ENCODE data around the gene MPRIP.
A peak's percentile ranks its signal among the peaks of the same experiment; 100 is the strongest.

The MPRIP gene

DNA sequence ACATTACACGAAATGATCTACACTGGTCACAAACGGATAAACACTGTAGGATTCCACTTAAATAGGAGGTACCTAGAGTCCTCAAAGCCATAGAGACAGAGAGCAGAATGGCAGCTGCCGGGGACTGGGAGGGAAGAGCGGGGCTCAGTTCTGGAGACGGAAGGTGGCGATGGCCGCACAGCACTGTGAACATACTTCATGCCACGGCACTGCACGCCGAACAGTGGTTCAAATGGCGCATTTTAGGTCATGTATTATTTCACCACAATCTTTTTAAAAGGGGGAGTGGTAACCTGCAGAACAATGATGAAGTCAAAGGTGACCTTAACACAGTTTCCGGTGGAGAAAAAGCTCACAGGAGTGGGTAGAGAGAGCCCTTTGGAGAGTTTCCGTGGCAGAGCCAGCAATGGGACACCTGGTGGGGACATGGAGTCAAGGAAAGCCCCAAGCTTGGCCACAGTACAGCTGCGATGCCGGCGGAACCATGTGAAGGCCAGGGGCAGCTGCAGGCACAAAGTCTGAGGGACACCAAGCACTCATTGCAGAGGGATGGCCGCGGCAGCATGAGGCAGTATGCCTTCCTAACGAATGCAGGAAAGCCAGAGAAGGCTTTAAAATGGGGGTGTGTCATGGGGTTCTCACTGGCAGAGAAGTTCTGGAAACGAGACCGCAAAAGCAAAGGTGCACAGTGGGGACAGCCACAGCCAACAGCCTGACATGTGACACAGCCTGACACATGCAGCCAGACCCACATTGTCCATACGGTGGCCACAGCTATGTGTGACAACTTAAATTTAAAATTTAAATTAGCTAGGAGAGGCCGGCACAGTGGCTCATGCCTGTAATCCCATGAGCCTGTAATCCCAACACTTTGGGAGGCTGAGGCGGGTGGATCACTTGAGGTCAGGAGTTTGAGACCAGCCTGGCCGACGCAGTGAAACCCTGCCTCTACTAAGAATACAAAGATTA lies 187.4 kb downstream of the MPRIP start:
- no peaks in the 10 kb centered on the region for H3K27me3 ChIP-seq (ENCODE audit: insufficient read depth, low read length)
- H3K14ac ChIP-seq (ENCODE audit: low read length), result no peak overlapping the region
- peaks cover 76 to 79% of the 10 kb centered on the region in 2 experiments for H3K36me3 ChIP-seq (ENCODE audit: control insufficient read depth in 1 of 2, insufficient read depth in 2 of 2, low read length in 2 of 2)
- H4K91ac ChIP-seq (ENCODE audit: low read depth, low read length), result no peak overlapping the region
- H3K4me3 ChIP-seq (ENCODE audit: low read depth, low read length), result no peak overlapping the region
- H3K27ac ChIP-seq (ENCODE audit: low read depth, low read length), result no peak overlapping the region
- no peaks in the 10 kb centered on the region for H3K9me3 ChIP-seq (ENCODE audit: insufficient read depth, low read depth, low read length)
- H2AFZ ChIP-seq (ENCODE audit: insufficient read depth, low read length, poor library complexity), result no peak overlapping the region
- no peak overlapping the region for H3K18ac ChIP-seq (ENCODE audit: low read length)
- H3K4me1 ChIP-seq (ENCODE audit: control insufficient read depth in 1 of 2, insufficient read depth in 2 of 2, low read length in 2 of 2), result no peaks in the 10 kb centered on the region
- no peak overlapping the region for H2AK5ac ChIP-seq (ENCODE audit: low read length)
- H4K8ac ChIP-seq (ENCODE audit: low read depth, low read length), result no peak overlapping the region
- H3K79me1 ChIP-seq (ENCODE audit: low read length), result no peaks in the 10 kb centered on the region
- no peak overlapping the region for H3K23ac ChIP-seq (ENCODE audit: low read length)
- H3K79me2 ChIP-seq (ENCODE audit: control insufficient read depth, insufficient read depth, low read length, poor library complexity), result peaks cover 4% of the 10 kb centered on the region
- H2BK120ac ChIP-seq (ENCODE audit: insufficient read depth, low read length, poor library complexity), result no peak overlapping the region
- no peak overlapping the region for H3K4ac ChIP-seq (ENCODE audit: low read depth, low read length)
- no peak for DNase-seq
- no peak overlapping the region for H3K4me2 ChIP-seq (ENCODE audit: low read length)
- no peak overlapping the region for H2BK12ac ChIP-seq (ENCODE audit: low read length)
- no peak overlapping the region for H3K9ac ChIP-seq (ENCODE audit: low read length)
- H2BK5ac ChIP-seq (ENCODE audit: low read depth, low read length, poor library complexity), result no peak overlapping the region
- H4K12ac ChIP-seq (ENCODE audit: low read depth, low read length), result no peak overlapping the region
- no CpG with 5 or more reads among the region's 26 CpGs for WGBS (ENCODE audit: extremely low coverage, insufficient coverage, insufficient read length)

DNA sequence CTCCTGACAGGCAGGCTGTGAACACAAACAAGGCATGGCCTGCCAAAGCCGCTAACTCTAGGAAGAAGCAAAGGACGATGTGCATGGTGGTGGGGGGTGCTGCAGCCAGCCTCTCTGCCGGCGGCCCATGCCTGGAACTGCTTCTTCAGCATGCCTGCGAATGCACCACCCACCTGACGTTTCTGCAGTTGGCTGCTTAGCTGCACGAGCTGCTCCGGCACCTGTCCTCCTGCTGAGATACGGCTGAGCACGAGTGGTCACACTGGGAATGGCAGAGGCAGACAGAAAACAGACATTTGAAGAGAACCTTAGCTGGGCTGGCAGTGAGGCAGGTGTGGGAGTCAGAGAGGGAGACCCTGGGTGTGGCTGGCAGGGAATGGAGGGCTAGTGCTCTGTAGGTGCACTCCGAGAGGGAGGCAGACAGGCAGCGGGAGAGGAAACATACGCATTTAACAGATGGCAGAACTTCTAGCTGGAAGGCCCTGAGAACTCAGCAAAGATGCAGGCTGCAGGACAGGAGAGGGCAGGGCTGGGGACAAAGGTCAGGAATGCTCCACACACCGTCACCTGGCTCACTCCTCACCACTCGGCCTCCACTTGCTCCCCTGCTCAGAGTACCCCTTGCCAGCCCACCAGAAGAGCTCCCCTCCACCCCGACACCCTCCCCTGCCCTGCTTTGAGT lies 189.5 kb downstream of the MPRIP start:
- peaks cover 3% of the 10 kb centered on the region for H3K79me1 ChIP-seq (ENCODE audit: low read length)
- H2BK5ac ChIP-seq (ENCODE audit: low read depth, low read length, poor library complexity), result no peak overlapping the region
- no peak overlapping the region for H3K4ac ChIP-seq (ENCODE audit: low read depth, low read length)
- no peak overlapping the region for H3K23ac ChIP-seq (ENCODE audit: low read length)
- no peak overlapping the region for H2AK5ac ChIP-seq (ENCODE audit: low read length)
- peak in 1 of 2 donors; percentile 19 for DNase-seq
- H3K4me1 ChIP-seq (ENCODE audit: control insufficient read depth in 1 of 2, insufficient read depth in 2 of 2, low read length in 2 of 2), result peaks cover 0 to 11% of the 10 kb centered on the region in 2 experiments
- peaks cover 19% of the 10 kb centered on the region for H3K79me2 ChIP-seq (ENCODE audit: control insufficient read depth, insufficient read depth, low read length, poor library complexity)
- no peak overlapping the region for H2BK120ac ChIP-seq (ENCODE audit: insufficient read depth, low read length, poor library complexity)
- no peaks in the 10 kb centered on the region for H3K9me3 ChIP-seq (ENCODE audit: insufficient read depth, low read depth, low read length)
- no peak overlapping the region for H4K12ac ChIP-seq (ENCODE audit: low read depth, low read length)
- peak overlapping the region; percentile 26 for H3K4me3 ChIP-seq (ENCODE audit: low read depth, low read length)
- no peak overlapping the region for H3K14ac ChIP-seq (ENCODE audit: low read length)
- no peak overlapping the region for H3K4me2 ChIP-seq (ENCODE audit: low read length)
- H3K36me3 ChIP-seq (ENCODE audit: control insufficient read depth in 1 of 2, insufficient read depth in 2 of 2, low read length in 2 of 2), result peaks cover 57 to 60% of the 10 kb centered on the region in 2 experiments
- WGBS (ENCODE audit: extremely low coverage, insufficient coverage, insufficient read length), result no CpG with 5 or more reads among the region's 16 CpGs
- no peak overlapping the region for H3K27ac ChIP-seq (ENCODE audit: low read depth, low read length)
- H3K27me3 ChIP-seq (ENCODE audit: insufficient read depth, low read length), result no peaks in the 10 kb centered on the region
- H3K18ac ChIP-seq (ENCODE audit: low read length), result no peak overlapping the region
- H4K91ac ChIP-seq (ENCODE audit: low read depth, low read length), result no peak overlapping the region
- no peak overlapping the region for H2BK12ac ChIP-seq (ENCODE audit: low read length)
- no peak overlapping the region for H3K9ac ChIP-seq (ENCODE audit: low read length)
- no peak overlapping the region for H2AFZ ChIP-seq (ENCODE audit: insufficient read depth, low read length, poor library complexity)
- no peak overlapping the region for H4K8ac ChIP-seq (ENCODE audit: low read depth, low read length)

DNA sequence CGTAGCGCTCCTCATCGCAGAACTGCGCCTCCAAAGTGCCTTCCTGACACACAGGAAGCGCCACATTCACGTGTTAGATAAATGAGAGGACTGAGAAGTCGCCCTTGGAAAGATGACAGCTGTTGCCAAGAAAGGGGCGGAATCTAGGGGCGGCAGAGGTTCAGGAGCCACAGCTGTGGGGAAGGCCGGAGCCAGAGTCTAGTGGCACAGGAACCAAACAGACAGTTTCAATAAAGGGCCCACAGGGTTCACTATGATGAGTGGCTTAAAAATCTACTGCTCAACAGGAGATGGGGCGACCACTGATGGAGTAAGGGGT lies 190.0 kb downstream of the MPRIP start:
- no peak for DNase-seq
- Histone ChIP-seq H2BK12ac (ENCODE audit: low read length) (no peak overlapping the region), H2BK5ac (ENCODE audit: low read depth, low read length, poor library complexity) (no peak overlapping the region), H3K79me2 (ENCODE audit: control insufficient read depth, insufficient read depth, low read length, poor library complexity) (peaks cover 22% of the 10 kb centered on the region), H3K79me1 (ENCODE audit: low read length) (peaks cover 7% of the 10 kb centered on the region), H3K4me2 (ENCODE audit: low read length) (no peak overlapping the region), H2BK120ac (ENCODE audit: insufficient read depth, low read length, poor library complexity) (no peak overlapping the region), H3K9ac (ENCODE audit: low read length) (no peak overlapping the region), H3K36me3 (ENCODE audit: control insufficient read depth in 1 of 2, insufficient read depth in 2 of 2, low read length in 2 of 2) (peaks cover 52 to 55% of the 10 kb centered on the region in 2 experiments), H4K91ac (ENCODE audit: low read depth, low read length) (no peak overlapping the region), H3K4me1 (ENCODE audit: control insufficient read depth in 1 of 2, insufficient read depth in 2 of 2, low read length in 2 of 2) (peaks cover 0 to 11% of the 10 kb centered on the region in 2 experiments), H3K9me3 (ENCODE audit: insufficient read depth, low read depth, low read length) (no peaks in the 10 kb centered on the region), H2AK5ac (ENCODE audit: low read length) (no peak overlapping the region), H3K4ac (ENCODE audit: low read depth, low read length) (no peak overlapping the region), H3K27ac (ENCODE audit: low read depth, low read length) (no peak overlapping the region), H4K8ac (ENCODE audit: low read depth, low read length) (no peak overlapping the region), H3K4me3 (ENCODE audit: low read depth, low read length) (no peak overlapping the region), H3K14ac (ENCODE audit: low read length) (no peak overlapping the region), H4K12ac (ENCODE audit: low read depth, low read length) (no peak overlapping the region), H3K18ac (ENCODE audit: low read length) (no peak overlapping the region), H3K27me3 (ENCODE audit: insufficient read depth, low read length) (no peaks in the 10 kb centered on the region), H3K23ac (ENCODE audit: low read length) (no peak overlapping the region), H2AFZ (ENCODE audit: insufficient read depth, low read length, poor library complexity) (no peak overlapping the region)
- WGBS (ENCODE audit: extremely low coverage, insufficient coverage, insufficient read length), result no CpG with 5 or more reads among the region's 11 CpGs

DNA sequence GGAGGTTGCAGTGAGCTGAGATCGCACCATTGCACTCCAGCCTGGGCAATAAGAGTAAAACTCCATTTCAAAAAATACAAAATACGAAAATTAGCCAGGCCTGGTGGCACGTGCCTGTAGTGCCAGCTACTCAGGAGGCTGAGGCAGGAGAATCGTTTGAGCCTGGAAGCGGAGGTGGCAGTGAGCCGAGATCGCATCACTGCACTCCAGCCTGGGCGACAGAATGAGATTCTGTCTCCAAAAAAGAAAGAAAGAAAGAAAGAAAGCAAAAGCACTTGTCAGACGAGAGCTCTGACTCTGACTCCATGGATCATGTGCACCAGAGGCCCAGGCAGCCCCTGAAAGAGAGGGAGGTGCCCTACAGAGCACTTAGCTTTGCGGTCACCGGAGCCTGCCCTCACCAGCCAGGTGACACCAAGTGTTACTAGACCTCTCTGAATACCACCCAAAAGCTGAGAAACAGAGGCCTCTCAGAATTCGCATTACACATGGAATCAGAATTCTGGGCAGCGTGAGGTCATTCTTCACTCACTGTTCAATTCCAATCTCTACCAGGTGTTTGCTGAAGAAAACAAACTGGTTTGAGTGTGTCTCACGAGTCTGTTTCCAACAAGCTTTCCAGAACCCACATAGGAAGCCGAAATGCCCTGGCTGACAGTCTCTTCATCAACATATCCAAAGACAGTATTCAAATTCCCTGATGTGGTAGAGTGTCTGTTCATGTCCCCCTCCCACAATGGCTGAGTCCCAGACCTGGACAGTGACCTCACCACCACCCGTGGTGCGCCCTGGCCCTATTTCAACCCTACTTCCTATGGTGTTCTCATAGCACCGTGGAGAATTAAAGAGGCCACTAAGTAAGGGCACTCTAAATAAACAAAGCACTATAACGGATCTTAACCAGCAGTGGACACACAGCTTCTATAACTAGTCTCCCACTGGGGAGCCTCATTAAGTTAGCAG lies 193.2 kb downstream of the MPRIP start:
- DNase-seq, result peak; percentile 73 to 91
- Histone ChIP-seq H3K4me2 (ENCODE audit: low read length) (peak overlapping the region; percentile 63), H3K27me3 (ENCODE audit: insufficient read depth, low read length) (no peaks in the 10 kb centered on the region), H4K91ac (ENCODE audit: low read depth, low read length) (no peak overlapping the region), H3K4me3 (ENCODE audit: low read depth, low read length) (no peak overlapping the region), H3K4me1 (ENCODE audit: control insufficient read depth in 1 of 2, insufficient read depth in 2 of 2, low read length in 2 of 2) (peaks cover 0 to 14% of the 10 kb centered on the region in 2 experiments), H3K18ac (ENCODE audit: low read length) (no peak overlapping the region), H3K79me2 (ENCODE audit: control insufficient read depth, insufficient read depth, low read length, poor library complexity) (peaks cover 24% of the 10 kb centered on the region), H2BK120ac (ENCODE audit: insufficient read depth, low read length, poor library complexity) (no peak overlapping the region), H3K4ac (ENCODE audit: low read depth, low read length) (peak overlapping the region; percentile 99), H2BK12ac (ENCODE audit: low read length) (no peak overlapping the region), H3K23ac (ENCODE audit: low read length) (no peak overlapping the region), H3K36me3 (ENCODE audit: control insufficient read depth in 1 of 2, insufficient read depth in 2 of 2, low read length in 2 of 2) (peaks cover 20 to 23% of the 10 kb centered on the region in 2 experiments), H3K27ac (ENCODE audit: low read depth, low read length) (no peak overlapping the region), H3K79me1 (ENCODE audit: low read length) (peaks cover 9% of the 10 kb centered on the region), H3K9me3 (ENCODE audit: insufficient read depth, low read depth, low read length) (no peaks in the 10 kb centered on the region), H2AFZ (ENCODE audit: insufficient read depth, low read length, poor library complexity) (no peak overlapping the region), H2AK5ac (ENCODE audit: low read length) (no peak overlapping the region), H4K12ac (ENCODE audit: low read depth, low read length) (no peak overlapping the region), H3K9ac (ENCODE audit: low read length) (no peak overlapping the region), H2BK5ac (ENCODE audit: low read depth, low read length, poor library complexity) (no peak overlapping the region), H4K8ac (ENCODE audit: low read depth, low read length) (no peak overlapping the region), H3K14ac (ENCODE audit: low read length) (no peak overlapping the region)
- WGBS (ENCODE audit: extremely low coverage, insufficient coverage, insufficient read length), result no CpG with 5 or more reads among the region's 19 CpGs

Data from trophoblast cell (in vitro differentiated cells and primary cell).